CD14-positive monocyte (primary cell): ENCODE results near the gene BBOF1. TPM values are rescaled to one million over a fixed set of nuclear protein-coding genes. Genes with fewer than 3 reads are reported as not detected.

Experiments
- DNase-seq, 3 donors: peaks; one replicate each; pipeline ENCODE4 v3.0.0-alpha.2; 2011 to 2022
- H2AFZ ChIP-seq: 2 replicates; pipeline ENCODE4 v1.6.0; 2012; ENCODE audit warnings: mild to moderate bottlenecking, low read depth, low read length, inconsistent platforms; ENCODE audit not compliant: insufficient read depth, poor library complexity, severe bottlenecking
- H3K27ac ChIP-seq, 2 donors: 1 replicate in 1 of 2; 2 replicates in 1 of 2; pipeline ENCODE4 v1.5.1; 2012 to 2013; ENCODE audit warnings: low read length in 2 of 2, control low read depth in 1 of 2, inconsistent platforms in 1 of 2, low read depth in 1 of 2, mild to moderate bottlenecking in 1 of 2
- H3K27me3 ChIP-seq, 2 donors: one replicate each; pipeline versions ENCODE4 v1.6.0 to v1.6.1; 2011 to 2013; ENCODE audit warnings: low read length in 2 of 2; ENCODE audit not compliant: control insufficient read depth in 2 of 2, insufficient read depth in 2 of 2
- H3K36me3 ChIP-seq, 2 donors: replicated peaks in 1 of 2; 1 replicate in 1 of 2; 2 replicates in 1 of 2; pipeline versions ENCODE4 v1.5.1 to v1.6.1; 2012 to 2013; ENCODE audit warnings: low read length in 2 of 2, control low read depth in 1 of 2, inconsistent platforms in 1 of 2, mild to moderate bottlenecking in 1 of 2; ENCODE audit not compliant: insufficient read depth in 2 of 2, control insufficient read depth in 1 of 2
- H3K4me1 ChIP-seq, 2 donors: 1 replicate in 1 of 2; 2 replicates in 1 of 2; pipeline versions ENCODE4 v1.5.1 to v1.6.1; 2012 to 2013; ENCODE audit warnings: low read length in 2 of 2, control low read depth in 1 of 2, inconsistent platforms in 1 of 2, mild to moderate bottlenecking in 1 of 2, moderate library complexity in 1 of 2; ENCODE audit not compliant: insufficient read depth in 2 of 2, control insufficient read depth in 1 of 2
- H3K4me2 ChIP-seq: replicated peaks from 2 replicates; pipeline ENCODE3; 2012; ENCODE audit warnings: low read length, moderate library complexity, mild to moderate bottlenecking; ENCODE audit not compliant: poor library complexity, severe bottlenecking; ENCODE audit errors: extremely low read depth
- H3K4me3 ChIP-seq, 3 experiments: fragments of 200-600 bp in 1 of 3; sonication (generic) in 1 of 3; replicated peaks in 1 of 3; 1 replicate in 2 of 3; 2 replicates in 1 of 3; pipeline ENCODE4 v1.5.1; 2011 to 2013; ENCODE audit warnings: low read length in 3 of 3, mild to moderate bottlenecking in 3 of 3, control low read depth in 2 of 3, low read depth in 2 of 3, inconsistent platforms in 1 of 3, moderate library complexity in 1 of 3
- H3K79me2 ChIP-seq: 2 replicates; pipeline ENCODE4 v1.6.0; 2012; ENCODE audit warnings: mild to moderate bottlenecking, control low read depth, inconsistent platforms, low read length, moderate library complexity; ENCODE audit not compliant: insufficient read depth
- H3K9ac ChIP-seq: 2 replicates; pipeline ENCODE4 v1.6.0; 2017; ENCODE audit warnings: low read length, mild to moderate bottlenecking; ENCODE audit not compliant: insufficient read depth, poor library complexity, severe bottlenecking
- H3K9me3 ChIP-seq, 2 donors: replicated peaks in 1 of 2; 1 replicate in 1 of 2; 2 replicates in 1 of 2; pipeline versions ENCODE4 v1.5.1 to v1.6.1; 2012 to 2013; ENCODE audit warnings: low read length in 2 of 2, control low read depth in 1 of 2; ENCODE audit not compliant: control insufficient read depth in 1 of 2, insufficient read depth in 1 of 2
- H4K20me1 ChIP-seq: 2 replicates; pipeline ENCODE4 v1.6.0; 2012; ENCODE audit warnings: mild to moderate bottlenecking, low read length, control low read depth, moderate library complexity; ENCODE audit not compliant: insufficient read depth
- H3K27ac Mint-ChIP-seq, 7 donors: one replicate each; pipeline ENCODE4 v1.8.0; 2020; ENCODE audit warnings: mild to moderate bottlenecking in 7 of 7, mixed read lengths in 7 of 7, moderate library complexity in 6 of 7, inconsistent platforms in 2 of 7
- H3K27me3 Mint-ChIP-seq, 3 donors: one replicate each; pipeline ENCODE4 v1.8.0; 2021 to 2022; ENCODE audit warnings: low read depth in 3 of 3, mild to moderate bottlenecking in 3 of 3, mixed read lengths in 3 of 3, moderate library complexity in 3 of 3, inconsistent platforms in 1 of 3
- H3K36me3 Mint-ChIP-seq, 2 donors: one replicate each; pipeline ENCODE4 v1.8.0; 2020; ENCODE audit warnings: mixed read lengths in 2 of 2, inconsistent platforms in 1 of 2, mild to moderate bottlenecking in 1 of 2
- H3K4me1 Mint-ChIP-seq: one replicate; pipeline ENCODE4 v1.8.0; 2020; ENCODE audit warnings: mild to moderate bottlenecking, mixed read lengths
- H3K4me3 Mint-ChIP-seq, 2 donors: one replicate each; pipeline ENCODE4 v1.8.0; 2020; ENCODE audit warnings: mild to moderate bottlenecking in 2 of 2, mixed read lengths in 2 of 2, moderate library complexity in 1 of 2
- H3K9me3 Mint-ChIP-seq, 7 donors: one replicate each; pipeline ENCODE4 v1.8.0; 2020 to 2022; ENCODE audit warnings: mixed read lengths in 7 of 7, mild to moderate bottlenecking in 6 of 7, moderate library complexity in 6 of 7, inconsistent platforms in 2 of 7
- WGBS: methylation state at CpG from one replicate; pipeline ENCODE4 v1.1.5; 2013; ENCODE audit warnings: missing lambda C conversion rate; ENCODE audit not compliant: insufficient coverage; 5-methylcytosine and 5-hydroxymethylcytosine counted together
- intact Hi-C, 2 donors: fragments of 100-400 bp; cut with micrococcal nuclease; formaldehyde crosslinking; loops; one replicate each; pipeline versions ENCODE4 v1.15.0 to v1.15.1; 2023
- polyA plus RNA-seq, 3 donors: library from polyadenylated mRNA; depleted of rRNA in 1 of 3; unstranded in 2 of 3; stranded (reverse) in 1 of 3; fragments of 300-500 nt in 2 of 3; fragments of >200 nt in 1 of 3; fragmentation: Illumina TruSeq in 2 of 3; gene quantifications; 1 replicate in 2 of 3; 2 replicates in 1 of 3; pipeline ENCODE4 v1.2.3, GENCODE V29; 2012 to 2021
- TF ChIP-seq, protein P1 (sequence below): fragments of 200-600 bp; IDR thresholded peaks from one replicate; pipeline ENCODE4 v1.8.0; 2022; ENCODE audit warnings: antibody characterized with exemption, mild to moderate bottlenecking

BBOF1 gene
- polyA plus RNA-seq, 3 donors, result 0.01 to 0.94 TPM; not detected in 1

DNA sequence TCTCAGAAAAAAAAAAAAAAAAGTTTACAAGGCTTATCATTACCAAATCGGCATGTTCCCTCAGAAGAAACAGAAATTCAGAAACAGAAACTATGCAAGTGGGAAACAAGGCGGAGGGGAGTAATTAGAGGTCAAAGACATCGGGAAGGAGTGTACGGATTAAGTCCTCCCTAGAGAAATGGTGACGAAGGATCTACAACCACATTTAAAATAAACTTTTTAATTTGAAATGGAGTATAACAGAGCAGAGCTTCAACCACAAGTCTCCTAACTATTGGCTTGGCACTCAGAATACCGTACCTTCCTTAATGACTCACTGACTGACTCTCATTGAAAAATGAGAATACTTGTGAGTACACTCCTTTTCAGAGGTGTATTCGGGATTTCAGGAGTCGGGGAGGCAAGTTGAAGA is 969 bp upstream of the BBOF1 start:
- H3K27ac Mint-ChIP-seq, result peak overlapping the region; percentile 96 to 98 (median 97)
- H3K9me3 Mint-ChIP-seq, result peaks cover 0 to 2% (median 0%) of the 10 kb centered on the region in 7 donors
- peak overlapping the region; percentile 87 to 95 (median 88) for H3K4me3 ChIP-seq
- H3K27ac ChIP-seq, result peak overlapping the region; percentile 93 to 97
- H3K36me3 ChIP-seq, result peaks cover 0 to 5% of the 10 kb centered on the region in 2 donors
- no peaks in the 10 kb centered on the region for H4K20me1 ChIP-seq
- peak overlapping the region; percentile 88 to 96 for H3K4me3 Mint-ChIP-seq
- 0% methylated on average over 2 of the region's 8 CpGs for WGBS
- H3K9me3 ChIP-seq, result no peaks in the 10 kb centered on the region
- no peaks in the 10 kb centered on the region for H3K27me3 Mint-ChIP-seq
- H3K36me3 Mint-ChIP-seq, result peaks cover 4 to 6% of the 10 kb centered on the region in 2 donors
- H3K9ac ChIP-seq, result peak overlapping the region; percentile 92
- TF ChIP-seq, protein P1, sequence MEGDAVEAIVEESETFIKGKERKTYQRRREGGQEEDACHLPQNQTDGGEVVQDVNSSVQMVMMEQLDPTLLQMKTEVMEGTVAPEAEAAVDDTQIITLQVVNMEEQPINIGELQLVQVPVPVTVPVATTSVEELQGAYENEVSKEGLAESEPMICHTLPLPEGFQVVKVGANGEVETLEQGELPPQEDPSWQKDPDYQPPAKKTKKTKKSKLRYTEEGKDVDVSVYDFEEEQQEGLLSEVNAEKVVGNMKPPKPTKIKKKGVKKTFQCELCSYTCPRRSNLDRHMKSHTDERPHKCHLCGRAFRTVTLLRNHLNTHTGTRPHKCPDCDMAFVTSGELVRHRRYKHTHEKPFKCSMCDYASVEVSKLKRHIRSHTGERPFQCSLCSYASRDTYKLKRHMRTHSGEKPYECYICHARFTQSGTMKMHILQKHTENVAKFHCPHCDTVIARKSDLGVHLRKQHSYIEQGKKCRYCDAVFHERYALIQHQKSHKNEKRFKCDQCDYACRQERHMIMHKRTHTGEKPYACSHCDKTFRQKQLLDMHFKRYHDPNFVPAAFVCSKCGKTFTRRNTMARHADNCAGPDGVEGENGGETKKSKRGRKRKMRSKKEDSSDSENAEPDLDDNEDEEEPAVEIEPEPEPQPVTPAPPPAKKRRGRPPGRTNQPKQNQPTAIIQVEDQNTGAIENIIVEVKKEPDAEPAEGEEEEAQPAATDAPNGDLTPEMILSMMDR, result no peak
- H3K79me2 ChIP-seq, result no peaks in the 10 kb centered on the region
- peaks cover 13% of the 10 kb centered on the region for H3K4me1 Mint-ChIP-seq
- peak; percentile 21 to 38 (median 33) for DNase-seq
- H3K4me2 ChIP-seq, result peak overlapping the region; percentile 79
- no peaks in the 10 kb centered on the region for H3K27me3 ChIP-seq
- H2AFZ ChIP-seq, result peak overlapping the region; percentile 87
- intact Hi-C loops, result loop anchor here (5.0 to 10.0 kb wide), 3 partner anchors 66 to 293 kb away; partner anchors contain the start of genes COQ6 (in 1 of the 2) and FAM161B (in 1 of the 2)
- peaks cover 11 to 15% of the 10 kb centered on the region in 2 donors for H3K4me1 ChIP-seq

DNA sequence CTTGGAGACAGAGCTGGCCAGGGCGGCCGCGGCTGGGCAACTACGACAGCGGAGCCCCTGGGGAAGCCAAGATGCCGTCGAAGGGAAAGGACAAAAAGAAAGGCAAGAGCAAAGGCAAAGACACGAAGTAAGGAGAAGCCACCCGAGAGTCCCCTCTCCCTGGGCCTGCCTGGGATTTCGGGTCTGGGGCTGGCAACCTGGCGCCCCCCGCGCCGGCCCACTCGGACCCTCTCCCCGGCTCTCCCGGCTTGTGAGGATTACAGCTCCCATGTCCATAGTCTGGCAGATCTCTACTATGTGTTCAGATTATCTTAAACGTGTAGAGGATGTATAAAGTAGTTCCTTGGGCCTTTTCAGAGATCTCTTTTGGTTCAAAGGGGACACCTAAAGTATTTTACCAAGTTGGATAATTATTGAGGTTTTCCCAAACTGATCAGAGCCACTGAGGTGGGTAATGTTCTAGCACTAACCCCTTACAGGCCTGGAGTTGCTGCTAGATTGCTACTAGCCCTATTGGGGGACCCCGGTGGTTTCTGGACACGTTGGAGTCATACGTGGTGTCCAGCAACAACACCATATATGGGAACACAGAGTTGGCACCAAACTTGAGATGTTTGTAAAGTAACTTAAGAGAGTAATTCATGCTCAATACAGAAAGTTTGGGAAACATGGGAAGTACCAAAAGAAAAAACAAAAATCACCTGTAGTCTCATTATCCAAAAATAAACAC is 424 bp downstream of the BBOF1 start:
- Mint-ChIP-seq H3K27ac (peak overlapping the region; percentile 83 to 96 (median 94)), H3K36me3 (no peaks in the 10 kb centered on the region), H3K4me3 (peak overlapping the region; percentile 85 to 94), H3K27me3 (no peaks in the 10 kb centered on the region), H3K9me3 (peaks cover 0 to 2% (median 0%) of the 10 kb centered on the region in 7 donors), H3K4me1 (peaks cover 13% of the 10 kb centered on the region)
- peak overlapping the region; percentile 33 to 87 (median 53) for H3K4me3 ChIP-seq
- H3K4me2 ChIP-seq, result peak overlapping the region; percentile 79
- peak overlapping the region; percentile 38 to 63 for H3K27ac ChIP-seq
- H4K20me1 ChIP-seq, result no peaks in the 10 kb centered on the region
- intact Hi-C loops, result loop anchor here (5.0 to 10.0 kb wide), 3 partner anchors 67 to 295 kb away; partner anchors contain the start of genes COQ6 (in 1 of the 2) and FAM161B (in 1 of the 2)
- WGBS, result 2% methylated on average over 14 of the region's 21 CpGs
- DNase-seq, result no peak
- no peaks in the 10 kb centered on the region for H3K36me3 ChIP-seq
- peak overlapping the region; percentile 100 for H2AFZ ChIP-seq
- peak overlapping the region; percentile 34 for H3K9ac ChIP-seq
- H3K27me3 ChIP-seq, result no peaks in the 10 kb centered on the region
- H3K79me2 ChIP-seq, result no peaks in the 10 kb centered on the region
- no peaks in the 10 kb centered on the region for H3K9me3 ChIP-seq
- peaks cover 11 to 15% of the 10 kb centered on the region in 2 donors for H3K4me1 ChIP-seq
- TF ChIP-seq, protein P1, result no peak
